ENCODE results near the gene NAB2. TPM values are rescaled to one million over a fixed set of nuclear protein-coding genes. Genes with fewer than 3 reads are reported as not detected.

The NAB2 gene
- polyA plus RNA-seq, 6 donors from 2014 or later, result 0.54 to 2.6 (median 1.6) TPM

- ATAC-seq (ENCODE audit: low read depth in 2 of 2), result no peak
- Mint-ChIP-seq H3K27me3 (peaks cover 20 to 49% (median 47%) of the 10 kb centered on the region in 3 donors), H3K9me3 (no peaks in the 10 kb centered on the region), H3K36me3 (no peaks in the 10 kb centered on the region), H3K4me3 (peak overlapping the region; percentile 56 to 89 (median 72)), H3K27ac (peak overlapping the region in 1 of 6 donors; percentile 16), H3K4me1 (peaks cover 6 to 13% (median 12%) of the 10 kb centered on the region in 3 donors)
- DNase-seq, result no peak
Observed at GRCh38 chr12:57129889-57130288, 41.0 kb downstream of the NAB2 start.

- H3K4me1 Mint-ChIP-seq, result peaks cover 6 to 13% (median 12%) of the 10 kb centered on the region in 3 donors
- H3K9me3 Mint-ChIP-seq, result no peaks in the 10 kb centered on the region
- peak overlapping the region in 1 of 6 donors; percentile 32 for H3K27ac Mint-ChIP-seq
- H3K4me3 Mint-ChIP-seq, result peak overlapping the region in 2 of 8 donors; percentile 72 to 84
- ATAC-seq (ENCODE audit: low read depth in 2 of 2), result peak; percentile 27 to 40
- no peak for DNase-seq
- H3K36me3 Mint-ChIP-seq, result no peaks in the 10 kb centered on the region
- H3K27me3 Mint-ChIP-seq, result peaks cover 20 to 49% (median 42%) of the 10 kb centered on the region in 3 donors
Observed at GRCh38 chr12:57130941-57131340, 42.0 kb downstream of the NAB2 start.

- DNase-seq, result no peak
- peaks cover 2 to 9% (median 8%) of the 10 kb centered on the region in 3 donors for H3K4me1 Mint-ChIP-seq
- peak overlapping the region in 2 of 6 donors; percentile 3 to 17 for H3K27ac Mint-ChIP-seq
- H3K4me3 Mint-ChIP-seq, result peak overlapping the region in 1 of 8 donors; percentile 23
- ATAC-seq (ENCODE audit: low read depth in 2 of 2), result no peak
- H3K36me3 Mint-ChIP-seq, result no peaks in the 10 kb centered on the region
- H3K27me3 Mint-ChIP-seq, result peaks cover 20 to 49% (median 42%) of the 10 kb centered on the region in 3 donors
- no peaks in the 10 kb centered on the region for H3K9me3 Mint-ChIP-seq
Observed at GRCh38 chr12:57131896-57132744, 43.2 kb downstream of the NAB2 start.

GRCh38 chr12:57133013-57133569 is 44.2 kb downstream of the NAB2 start:
- DNase-seq (no peak), ATAC-seq (ENCODE audit: low read depth in 2 of 2) (no peak)
- no peaks in the 10 kb centered on the region for H3K9me3 Mint-ChIP-seq
- no peak overlapping the region for H3K4me3 Mint-ChIP-seq
- no peaks in the 10 kb centered on the region for H3K36me3 Mint-ChIP-seq
- H3K27me3 Mint-ChIP-seq, result peaks cover 20 to 49% (median 42%) of the 10 kb centered on the region in 3 donors
- peak overlapping the region in 1 of 6 donors; percentile 47 for H3K27ac Mint-ChIP-seq
- H3K4me1 Mint-ChIP-seq, result peaks cover 0 to 6% (median 3%) of the 10 kb centered on the region in 3 donors

- H3K9me3 Mint-ChIP-seq, result no peaks in the 10 kb centered on the region
- H3K4me3 Mint-ChIP-seq, result peak overlapping the region in 1 of 8 donors; percentile 42
- H3K27me3 Mint-ChIP-seq, result peaks cover 20 to 49% (median 47%) of the 10 kb centered on the region in 3 donors
- no peaks in the 10 kb centered on the region for H3K36me3 Mint-ChIP-seq
- H3K27ac Mint-ChIP-seq, result no peak overlapping the region
- ATAC-seq (ENCODE audit: low read depth in 2 of 2), result no peak
- DNase-seq, result no peak
- H3K4me1 Mint-ChIP-seq, result peaks cover 0 to 6% (median 3%) of the 10 kb centered on the region in 3 donors
Observed at GRCh38 chr12:57133916-57134315, 45.0 kb downstream of the NAB2 start.

- Mint-ChIP-seq H3K9me3 (no peaks in the 10 kb centered on the region), H3K27me3 (peaks cover 16 to 52% (median 47%) of the 10 kb centered on the region in 3 donors), H3K27ac (no peak overlapping the region), H3K4me1 (peaks cover 0 to 3% (median under 1%) of the 10 kb centered on the region in 3 donors), H3K36me3 (no peaks in the 10 kb centered on the region), H3K4me3 (peak overlapping the region in 2 of 8 donors; percentile 9 to 14)
- DNase-seq (no peak), ATAC-seq (ENCODE audit: low read depth in 2 of 2) (no peak)
Observed at GRCh38 chr12:57134949-57135348, 46.0 kb downstream of the NAB2 start.

GRCh38 chr12:57135527-57136326 is 46.8 kb downstream of the NAB2 start:
- no peaks in the 10 kb centered on the region for H3K9me3 Mint-ChIP-seq
- H3K4me3 Mint-ChIP-seq, result no peak overlapping the region
- H3K27ac Mint-ChIP-seq, result no peak overlapping the region
- H3K36me3 Mint-ChIP-seq, result no peaks in the 10 kb centered on the region
- H3K4me1 Mint-ChIP-seq, result peaks cover 0 to 3% (median 0%) of the 10 kb centered on the region in 3 donors
- H3K27me3 Mint-ChIP-seq, result peaks cover 10 to 45% (median 44%) of the 10 kb centered on the region in 3 donors
- no peak for DNase-seq
- no peak for ATAC-seq (ENCODE audit: low read depth in 2 of 2)

- Mint-ChIP-seq H3K27me3 (peaks cover 0 to 22% (median 16%) of the 10 kb centered on the region in 3 donors), H3K4me1 (no peaks in the 10 kb centered on the region), H3K4me3 (no peak overlapping the region), H3K27ac (no peak overlapping the region), H3K9me3 (no peaks in the 10 kb centered on the region), H3K36me3 (no peaks in the 10 kb centered on the region)
- no peak for ATAC-seq (ENCODE audit: low read depth in 2 of 2)
- no peak for DNase-seq
Observed at GRCh38 chr12:57138526-57139272, 49.8 kb downstream of the NAB2 start.

- Mint-ChIP-seq H3K36me3 (no peaks in the 10 kb centered on the region), H3K9me3 (no peaks in the 10 kb centered on the region), H3K27me3 (peaks cover 0 to 10% (median 7%) of the 10 kb centered on the region in 3 donors), H3K27ac (no peak overlapping the region), H3K4me3 (no peak overlapping the region), H3K4me1 (no peaks in the 10 kb centered on the region)
- no peak for ATAC-seq (ENCODE audit: low read depth in 2 of 2)
- no peak for DNase-seq
Observed at GRCh38 chr12:57139796-57140649, 51.1 kb downstream of the NAB2 start.

GRCh38 chr12:57141249-57141648 is 52.3 kb downstream of the NAB2 start:
- Mint-ChIP-seq H3K4me3 (no peak overlapping the region), H3K27ac (peak overlapping the region in 1 of 6 donors; percentile 90), H3K27me3 (peaks cover 0 to 10% (median 7%) of the 10 kb centered on the region in 3 donors), H3K4me1 (no peaks in the 10 kb centered on the region), H3K9me3 (no peaks in the 10 kb centered on the region), H3K36me3 (no peaks in the 10 kb centered on the region)
- no peak for ATAC-seq (ENCODE audit: low read depth in 2 of 2)
- no peak for DNase-seq

- Mint-ChIP-seq H3K27me3 (peaks cover 0 to 10% (median 7%) of the 10 kb centered on the region in 3 donors), H3K4me1 (no peaks in the 10 kb centered on the region), H3K27ac (peak overlapping the region in 1 of 6 donors; percentile 89), H3K4me3 (no peak overlapping the region), H3K36me3 (no peaks in the 10 kb centered on the region), H3K9me3 (no peaks in the 10 kb centered on the region)
- DNase-seq (no peak), ATAC-seq (ENCODE audit: low read depth in 2 of 2) (no peak)
Observed at GRCh38 chr12:57142121-57142520, 53.2 kb downstream of the NAB2 start.

GRCh38 chr12:57142727-57143126 is 53.8 kb downstream of the NAB2 start:
- H3K36me3 Mint-ChIP-seq, result no peaks in the 10 kb centered on the region
- no peaks in the 10 kb centered on the region for H3K4me1 Mint-ChIP-seq
- H3K4me3 Mint-ChIP-seq, result no peak overlapping the region
- DNase-seq (no peak), ATAC-seq (ENCODE audit: low read depth in 2 of 2) (no peak)
- peak overlapping the region in 1 of 6 donors; percentile 16 for H3K27ac Mint-ChIP-seq
- H3K27me3 Mint-ChIP-seq, result peaks cover 0 to 10% (median 7%) of the 10 kb centered on the region in 3 donors
- H3K9me3 Mint-ChIP-seq, result no peaks in the 10 kb centered on the region
